Erythroblast (primary cell): ENCODE results near the gene PAEP.

Experiments used
- GATA1 ChIP-seq: IDR thresholded peaks from 2 replicates; pipeline ENCODE4 v1.6.1; 2011; ENCODE audit warnings: low read depth, mild to moderate bottlenecking, control low read depth, low read length, moderate library complexity
- POLR2A ChIP-seq: IDR thresholded peaks from 2 replicates; pipeline ENCODE4 v1.6.1; 2011; ENCODE audit warnings: mild to moderate bottlenecking, low read length

- no peak for TF ChIP-seq POLR2A
- no peak for TF ChIP-seq GATA1
These were observed 19.3 kb downstream of the PAEP start for GRCh38 chr9:135580664-135581380.
